H1 (cell line): ENCODE results near the gene FAM193B. TPM values are rescaled to one million over a fixed set of nuclear protein-coding genes. Genes with fewer than 3 reads are reported as not detected.

ENCODE experiments used
- CTCF ChIA-PET: fragments of 300-600 bp; sonication (Branson Sonifier 250); formaldehyde crosslinking; loops from one replicate; lab custom pipeline; 2021; ENCODE audit not compliant: partially characterized antibody; lab: Charles Lee
- POLR2A ChIA-PET: fragments of 300-600 bp; sonication (Branson Sonifier 250); formaldehyde crosslinking; loops from one replicate; lab custom pipeline; 2021; ENCODE audit warnings: inconsistent platforms; ENCODE audit not compliant: partially characterized antibody; lab: Charles Lee
- DNase-seq, 2 experiments: peaks; one replicate each; pipeline versions ENCODE4 v3.0.0 to v3.0.0-alpha.2; 2010 to 2022; ENCODE audit warnings: low spot score in 2 of 2, low read depth in 1 of 2, mixed read lengths in 1 of 2
- FAIRE-seq: peaks from 2 replicates; lab custom pipeline; 2011; peaks lifted over from hg19 to GRCh38; lab: Jason Lieb, UNC
- H2AFZ ChIP-seq: 2 replicates; pipeline ENCODE4 v1.8.1; 2012; ENCODE audit warnings: low read length, inconsistent platforms
- H2AK5ac ChIP-seq: 2 replicates; pipeline ENCODE4 v1.6.1; 2013; ENCODE audit warnings: low read depth, low read length
- H2BK120ac ChIP-seq: replicated peaks from 2 replicates; pipeline ENCODE3; 2013; ENCODE audit warnings: low read depth, low read length, inconsistent platforms
- H2BK12ac ChIP-seq: 2 replicates; pipeline ENCODE4 v1.6.1; 2013; ENCODE audit warnings: low read depth, low read length
- H2BK15ac ChIP-seq: 2 replicates; pipeline ENCODE4 v1.6.1; 2013; ENCODE audit warnings: low read length
- H2BK20ac ChIP-seq: 2 replicates; pipeline ENCODE4 v1.6.1; 2013; ENCODE audit warnings: low read length
- H2BK5ac ChIP-seq: 2 replicates; pipeline ENCODE4 v1.6.1; 2013; ENCODE audit warnings: low read depth, low read length
- H3K14ac ChIP-seq: 2 replicates; pipeline ENCODE4 v1.6.1; 2013; ENCODE audit warnings: inconsistent platforms; ENCODE audit not compliant: insufficient read length
- H3K18ac ChIP-seq: 2 replicates; pipeline ENCODE4 v1.6.1; 2013; ENCODE audit warnings: low read length; ENCODE audit errors: extremely low read depth
- H3K23ac ChIP-seq: 2 replicates; pipeline ENCODE4 v1.6.1; 2013; ENCODE audit warnings: inconsistent platforms; ENCODE audit not compliant: insufficient read length
- H3K23me2 ChIP-seq: 2 replicates; pipeline ENCODE4 v1.6.1; 2013; ENCODE audit warnings: low read depth, low read length
- H3K27ac ChIP-seq: 2 replicates; pipeline ENCODE4 v1.6.1; 2011; ENCODE audit warnings: low read depth, low read length, inconsistent platforms
- H3K27me3 ChIP-seq, 4 experiments: replicated peaks in 1 of 4; 1 replicate in 1 of 4; 2 replicates in 3 of 4; pipeline versions ENCODE4 v1.6.1 to v1.8.1; 2011 to 2013; ENCODE audit warnings: low read length in 3 of 4, mild to moderate bottlenecking in 3 of 4, inconsistent platforms in 2 of 4, mixed read lengths in 2 of 4, moderate library complexity in 1 of 4; ENCODE audit not compliant: control insufficient read depth in 3 of 4, insufficient read depth in 3 of 4; ENCODE audit errors: extremely low read depth in 1 of 4
- H3K36me3 ChIP-seq, 4 experiments: 2 replicates each; pipeline versions ENCODE4 v1.6.1 to v1.8.1; 2011 to 2013; ENCODE audit warnings: mild to moderate bottlenecking in 4 of 4, low read length in 3 of 4, moderate library complexity in 2 of 4, control low read depth in 1 of 4, inconsistent platforms in 1 of 4; ENCODE audit not compliant: insufficient read depth in 4 of 4, control insufficient read depth in 2 of 4
- H3K4ac ChIP-seq: replicated peaks from 2 replicates; pipeline ENCODE3; 2013; ENCODE audit warnings: low read length, low read depth, mixed read lengths, inconsistent platforms; ENCODE audit not compliant: insufficient read length
- H3K4me1 ChIP-seq, 4 experiments: replicated peaks in 1 of 4; 1 replicate in 1 of 4; 2 replicates in 3 of 4; pipeline versions ENCODE4 v1.6.1 to v1.8.1; 2011 to 2013; ENCODE audit warnings: low read length in 3 of 4, inconsistent platforms in 2 of 4, mixed read lengths in 1 of 4; ENCODE audit not compliant: insufficient read depth in 4 of 4, control insufficient read depth in 3 of 4
- H3K4me2 ChIP-seq, 2 experiments: 2 replicates each; pipeline versions ENCODE4 v1.6.1 to v1.8.1; 2011 to 2013; ENCODE audit warnings: low read depth in 2 of 2, low read length in 2 of 2, control low read depth in 1 of 2, inconsistent platforms in 1 of 2, mild to moderate bottlenecking in 1 of 2; ENCODE audit not compliant: insufficient read depth in 1 of 2
- H3K4me3 ChIP-seq, 4 experiments: fragments of 200-600, 300-600 bp in 1 of 4; sonication (generic), shearing (Covaris generic), sonication (Bioruptor Twin) in 1 of 4; 2 replicates each; pipeline versions ENCODE4 v1.5.1 to v1.8.1; 2011 to 2016; ENCODE audit warnings: low read length in 4 of 4, low read depth in 3 of 4, control low read depth in 2 of 4, inconsistent platforms in 2 of 4, mild to moderate bottlenecking in 2 of 4, mixed read lengths in 1 of 4, moderate library complexity in 1 of 4; ENCODE audit not compliant: insufficient read depth in 2 of 4; ENCODE audit errors: extremely low read depth in 1 of 4
- H3K56ac ChIP-seq: replicated peaks from 2 replicates; pipeline ENCODE3; 2013; ENCODE audit warnings: low read depth, mild to moderate bottlenecking, mixed read lengths, low read length, inconsistent platforms; ENCODE audit not compliant: insufficient read length
- H3K79me1 ChIP-seq: 2 replicates; pipeline ENCODE4 v1.6.1; 2013; ENCODE audit warnings: low read depth, low read length, control low read depth
- H3K79me2 ChIP-seq, 2 experiments: 2 replicates each; pipeline versions ENCODE4 v1.6.1 to v1.8.1; 2012 to 2013; ENCODE audit warnings: low read length in 2 of 2, mild to moderate bottlenecking in 2 of 2, inconsistent platforms in 1 of 2; ENCODE audit not compliant: insufficient read depth in 2 of 2, control insufficient read depth in 1 of 2
- H3K9ac ChIP-seq, 4 experiments: replicated peaks in 1 of 4; 1 replicate in 1 of 4; 2 replicates in 3 of 4; pipeline versions ENCODE4 v1.6.1 to v1.8.1; 2011 to 2013; ENCODE audit warnings: low read depth in 3 of 4, low read length in 3 of 4, control low read depth in 2 of 4, mild to moderate bottlenecking in 2 of 4, moderate library complexity in 2 of 4, inconsistent platforms in 1 of 4; ENCODE audit errors: extremely low read depth in 1 of 4
- H3K9me3 ChIP-seq, 2 experiments: 2 replicates each; pipeline versions ENCODE4 v1.6.1 to v1.8.1; 2012 to 2013; ENCODE audit warnings: mild to moderate bottlenecking in 2 of 2, moderate library complexity in 2 of 2, control low read depth in 1 of 2, inconsistent platforms in 1 of 2, low read depth in 1 of 2, low read length in 1 of 2, mixed read lengths in 1 of 2; ENCODE audit not compliant: insufficient read depth in 2 of 2
- H4K20me1 ChIP-seq, 2 experiments: replicated peaks in 1 of 2; 2 replicates each; pipeline versions ENCODE3 to v1.8.1; 2011 to 2013; ENCODE audit warnings: inconsistent platforms in 2 of 2, low read length in 2 of 2, mild to moderate bottlenecking in 1 of 2; ENCODE audit not compliant: insufficient read depth in 2 of 2, control insufficient read depth in 1 of 2
- H4K5ac ChIP-seq: 2 replicates; pipeline ENCODE4 v1.6.1; 2013; ENCODE audit warnings: low read length, low read depth, mixed read lengths, inconsistent platforms; ENCODE audit not compliant: insufficient read length
- H4K8ac ChIP-seq: 2 replicates; pipeline ENCODE4 v1.8.0; 2013; ENCODE audit warnings: mild to moderate bottlenecking, moderate library complexity, low read length, inconsistent platforms; ENCODE audit not compliant: insufficient read depth; ENCODE audit errors: extremely low read depth
- H4K91ac ChIP-seq: replicated peaks from 2 replicates; pipeline ENCODE3; 2013; ENCODE audit warnings: low read length, mixed read lengths, inconsistent platforms; ENCODE audit not compliant: insufficient read length
- CTCF ChIP-seq, 3 experiments: IDR thresholded peaks; 1 replicate in 2 of 3; 2 replicates in 1 of 3; pipeline versions ENCODE4 v1.5.1 to v1.6.1; 2011; ENCODE audit warnings: low read length in 3 of 3, mild to moderate bottlenecking in 3 of 3, inconsistent platforms in 2 of 3, low read depth in 1 of 3, moderate library complexity in 1 of 3; ENCODE audit not compliant: insufficient read depth in 1 of 3; ENCODE audit errors: control extremely low read depth in 1 of 3
- NRF1 ChIP-seq: IDR thresholded peaks from 2 replicates; pipeline ENCODE4 v1.6.1; 2011; ENCODE audit warnings: mild to moderate bottlenecking, low read depth, low read length, improper control_type of control experiment
- POLR2A ChIP-seq, 2 experiments: IDR thresholded peaks; 1 replicate in 1 of 2; 2 replicates in 1 of 2; pipeline ENCODE4 v1.6.1; 2011; ENCODE audit warnings: low read depth in 2 of 2, low read length in 2 of 2, mild to moderate bottlenecking in 2 of 2; ENCODE audit errors: control extremely low read depth in 1 of 2
- POLR2AphosphoS5 ChIP-seq: IDR thresholded peaks from 2 replicates; pipeline ENCODE4 v1.6.1; 2011; ENCODE audit warnings: low read depth, low read length
- RAD21 ChIP-seq, 2 experiments: IDR thresholded peaks in 1 of 2; conservative IDR thresholded peaks in 1 of 2; 2 replicates each; pipeline ENCODE4 v1.6.1; 2011; ENCODE audit warnings: low read depth in 2 of 2, low read length in 2 of 2, improper control_type of control experiment in 1 of 2, inconsistent platforms in 1 of 2, mild to moderate bottlenecking in 1 of 2, moderate library complexity in 1 of 2
- SP2 ChIP-seq: IDR thresholded peaks from 2 replicates; pipeline ENCODE4 v1.6.1; 2012; ENCODE audit warnings: mild to moderate bottlenecking, low read length, inconsistent platforms
- USF2 ChIP-seq: IDR thresholded peaks from 2 replicates; pipeline ENCODE4 v1.6.1; 2011; ENCODE audit warnings: low read length, improper control_type of control experiment
- YY1 ChIP-seq: IDR thresholded peaks from 2 replicates; pipeline ENCODE4 v1.6.1; 2011; ENCODE audit warnings: low read depth, mild to moderate bottlenecking, low read length
- WGBS, 2 experiments: shearing (Covaris generic) in 1 of 2; methylation state at CpG; one replicate each; pipeline versions ENCODE4 v1.1.6 to v1.1.7; 2013 to 2015; ENCODE audit warnings: low lambda C conversion rate in 2 of 2, mixed read lengths in 2 of 2, inconsistent platforms in 1 of 2, low coverage in 1 of 2, missing lambda C conversion rate in 1 of 2; ENCODE audit not compliant: insufficient replicate concordance in 2 of 2, insufficient coverage in 1 of 2, insufficient read length in 1 of 2; ENCODE audit errors: extremely low coverage in 1 of 2, missing lambda C conversion rate in 1 of 2; 5-methylcytosine and 5-hydroxymethylcytosine counted together
- polyA plus RNA-seq, 7 experiments: library from polyadenylated mRNA; depleted of rRNA in 3 of 7; stranded (reverse) in 5 of 7; unstranded in 2 of 7; fragments of >200 nt in 5 of 7; fragments of 200-250 nt in 2 of 7; gene quantifications; 1 replicate in 5 of 7; 2 replicates in 1 of 7; 4 replicates in 1 of 7; pipeline versions ENCODE4 v1.2.1 to v1.2.3, GENCODE V29; 2011 to 2013; ENCODE audit warnings: missing spikeins in 2 of 7, mixed read lengths in 2 of 7
- total RNA-seq: library from RNA; stranded (reverse); fragmentation: NEBNext Ultra II Directional; extraction: Animal tissue kit (Norgen Biotek cat#: 25700); gene quantifications from 2 replicates; pipeline ENCODE4 v1.2.1, GENCODE V29; 2021

FAM193B gene
- total and polyA plus RNA-seq, 2 of the 8 experiments (the other 6 are each of a cell fraction or from before 2014, with no cell fraction given), result 49.9 to 69.8 TPM

GRCh38 chr5:177489119-177489716 is 65.1 kb downstream of the FAM193B start:
- H2BK12ac ChIP-seq, result no peak overlapping the region
- POLR2A ChIA-PET, result interaction anchor here (1.2 to 67.5 kb wide), 4 partner anchors 9 to 100 kb away, joined by 3 to 3349 read pairs (median 1676); partner anchors contain the start of genes DBN1, DOK3, PDLIM7 and PRR7
- no peak overlapping the region for H4K5ac ChIP-seq
- no peak overlapping the region for H3K14ac ChIP-seq
- H3K36me3 ChIP-seq, result peaks cover 23 to 55% (median 40%) of the 10 kb centered on the region in 4 experiments
- no peak overlapping the region for H3K18ac ChIP-seq
- DNase-seq (no peak), FAIRE-seq (no peak)
- H2AFZ ChIP-seq, result no peak overlapping the region
- H2AK5ac ChIP-seq, result no peak overlapping the region
- CTCF ChIA-PET, result interaction anchor here (0.9 to 12.7 kb wide), 10 partner anchors 11 to 57 kb away, joined by 3 to 306 read pairs (median 6); partner anchors contain the start of genes DDX41, DOK3 and PDLIM7
- no peak overlapping the region for H4K91ac ChIP-seq
- H3K23me2 ChIP-seq, result no peaks in the 10 kb centered on the region; the same call in 1 of the 2 replicates
- WGBS, 2 experiments, result 89% methylated on average over 23 of the region's 26 CpGs; no CpG with 5 or more reads in 1 of the 2 experiments
- H2BK120ac ChIP-seq, result no peak overlapping the region
- H2BK5ac ChIP-seq, result no peak overlapping the region
- no peak overlapping the region for H3K23ac ChIP-seq
- peaks cover 0 to 5% (median 3%) of the 10 kb centered on the region in 4 experiments; a peak in 5 of 7 replicates for H3K4me1 ChIP-seq
- no peak overlapping the region for H3K4me2 ChIP-seq
- no peaks in the 10 kb centered on the region for H3K27me3 ChIP-seq
- H3K9me3 ChIP-seq, result no peaks in the 10 kb centered on the region
- TF ChIP-seq SP2 (no peak), USF2 (no peak), NRF1 (no peak), RAD21 (IDR thresholded peaks at IDR 0.05 in 1 of 2, conservative IDR thresholded peaks at IDR 0.05 in 1 of 2; ENCODE audit: low read depth in 2 of 2, low read length in 2 of 2) (0 out of 4 replicates have a peak, but pooled peaks of 1 of the 2 experiments have one; percentile 2), POLR2A (IDR thresholded peaks at IDR 0.05; ENCODE audit: control extremely low read depth in 1 of 2, low read depth in 2 of 2, low read length in 2 of 2) (peak in 1 of 2 experiments; percentile 34; a peak in 1 of 3 replicates), POLR2AphosphoS5 (peak; percentile 39; the same call in 1 of the 2 replicates), CTCF (IDR thresholded peaks at IDR 0.05; ENCODE audit: control extremely low read depth in 1 of 3, insufficient read depth in 1 of 3, low read depth in 1 of 3, low read length in 3 of 3) (peak in 2 of 3 experiments; percentile 12 to 46; a peak in 2 of 4 replicates), YY1 (no peak)
- TF ChIP-seq, all 59 proteins: peak for 4
- Histone ChIP-seq H3K9ac (no peak overlapping the region), H3K56ac (no peak overlapping the region), H3K4me3 (no peak overlapping the region), H3K4ac (no peak overlapping the region), H2BK20ac (no peak overlapping the region), H4K8ac (peak overlapping the region; percentile 22; the same call in 1 of the 2 replicates), H3K79me2 (peaks cover 0 to 4% of the 10 kb centered on the region in 2 experiments; a peak in 1 of 4 replicates), H4K20me1 (peaks cover 8 to 15% of the 10 kb centered on the region in 2 experiments), H3K27ac (no peak overlapping the region), H2BK15ac (no peak overlapping the region), H3K79me1 (peaks cover 7% of the 10 kb centered on the region; the same call in 1 of the 2 replicates)
